Measurements from ENCODE around the gene SPO11. TPM values are rescaled to one million over a fixed set of nuclear protein-coding genes. Genes with fewer than 3 reads are reported as not detected.

SPO11 gene
- total RNA-seq, 1 donor from 2014 or later: not detected

DNA sequence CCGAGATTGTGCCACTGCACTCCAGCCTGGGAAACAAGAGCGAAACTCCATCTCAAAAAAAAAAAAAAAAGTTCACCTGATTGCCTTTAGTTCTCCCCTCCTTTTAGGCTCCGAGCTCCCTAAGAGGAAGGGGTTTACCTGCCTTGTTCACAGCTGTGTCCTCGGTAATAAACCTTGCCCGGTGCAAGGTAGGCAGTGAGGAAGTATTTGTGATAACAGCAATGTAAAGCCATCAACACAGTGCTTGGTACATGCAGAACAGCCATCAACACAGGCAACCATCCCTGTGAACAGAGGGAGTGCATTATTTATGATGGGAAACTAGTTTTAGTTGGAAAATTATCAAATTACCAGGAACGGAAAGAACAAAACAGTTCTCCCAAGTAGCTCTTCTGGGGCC lies 1.8 kb upstream of the SPO11 start:
- no peak for DNase-seq (ENCODE audit: extremely low spot score, unreplicated experiment)
- no peaks in the 10 kb centered on the region for H3K36me3 Mint-ChIP-seq
- H3K4me3 Mint-ChIP-seq: no peak overlapping the region
- peaks cover 36% of the 10 kb centered on the region for H3K4me1 Mint-ChIP-seq (ENCODE audit: unreplicated experiment)
- H3K9me3 Mint-ChIP-seq: no peaks in the 10 kb centered on the region
- no peak for TF ChIP-seq CTCF (conservative IDR thresholded peaks at IDR 0.05)
- no peak overlapping the region for H3K27ac Mint-ChIP-seq
- peaks cover 3% of the 10 kb centered on the region for H3K27me3 Mint-ChIP-seq

GRCh38 chr20:57330998-57331397 lies 1.4 kb downstream of the SPO11 start:
- no peak for TF ChIP-seq CTCF (conservative IDR thresholded peaks at IDR 0.05)
- H3K9me3 Mint-ChIP-seq: no peaks in the 10 kb centered on the region
- H3K36me3 Mint-ChIP-seq: no peaks in the 10 kb centered on the region
- peaks cover 3% of the 10 kb centered on the region for H3K27me3 Mint-ChIP-seq
- DNase-seq (ENCODE audit: extremely low spot score, unreplicated experiment): no peak
- no peak overlapping the region for H3K27ac Mint-ChIP-seq
- H3K4me3 Mint-ChIP-seq: no peak overlapping the region
- H3K4me1 Mint-ChIP-seq (ENCODE audit: unreplicated experiment): peaks cover 21% of the 10 kb centered on the region

- H3K4me1 Mint-ChIP-seq (ENCODE audit: unreplicated experiment): peaks cover 10% of the 10 kb centered on the region
- peaks cover 9% of the 10 kb centered on the region for H3K27me3 Mint-ChIP-seq
- peak; percentile 63 for TF ChIP-seq CTCF (conservative IDR thresholded peaks at IDR 0.05)
- H3K36me3 Mint-ChIP-seq: no peaks in the 10 kb centered on the region
- peak overlapping the region; percentile 56 for H3K27ac Mint-ChIP-seq
- H3K9me3 Mint-ChIP-seq: no peaks in the 10 kb centered on the region
- no peak for DNase-seq (ENCODE audit: extremely low spot score, unreplicated experiment)
- H3K4me3 Mint-ChIP-seq: no peak overlapping the region
These were observed 2.8 kb downstream of the SPO11 start for GRCh38 chr20:57332105-57333089.

- H3K27me3 Mint-ChIP-seq: peaks cover 9% of the 10 kb centered on the region
- H3K36me3 Mint-ChIP-seq: no peaks in the 10 kb centered on the region
- DNase-seq (ENCODE audit: extremely low spot score, unreplicated experiment): no peak
- no peak overlapping the region for H3K4me3 Mint-ChIP-seq
- no peaks in the 10 kb centered on the region for H3K9me3 Mint-ChIP-seq
- TF ChIP-seq CTCF (conservative IDR thresholded peaks at IDR 0.05): peak; percentile 58
- H3K4me1 Mint-ChIP-seq (ENCODE audit: unreplicated experiment): peaks cover 4% of the 10 kb centered on the region
- no peak overlapping the region for H3K27ac Mint-ChIP-seq
These were observed 5.8 kb downstream of the SPO11 start for GRCh38 chr20:57335392-57335791.

DNA sequence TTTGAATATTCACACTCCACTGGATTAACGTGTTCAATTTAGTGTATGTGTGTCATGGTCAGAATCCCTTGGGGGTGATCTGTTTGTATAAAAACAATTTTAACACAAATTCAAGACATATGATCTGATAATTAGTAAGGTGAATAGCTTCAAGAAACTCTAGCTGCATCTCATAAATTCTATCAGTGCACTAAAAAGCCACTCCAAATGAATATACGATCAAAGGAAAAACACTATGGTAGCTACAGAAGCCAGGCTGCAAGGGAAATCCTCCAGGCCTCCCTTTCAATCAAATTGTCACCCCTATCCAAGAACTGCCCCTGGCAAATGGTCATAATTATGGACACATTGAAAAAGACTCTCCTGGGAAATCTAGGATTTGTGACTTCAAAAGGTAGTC lies 12.1 kb downstream of the SPO11 start:
- H3K4me3 Mint-ChIP-seq: no peak overlapping the region
- H3K36me3 Mint-ChIP-seq: no peaks in the 10 kb centered on the region
- no peaks in the 10 kb centered on the region for H3K9me3 Mint-ChIP-seq
- H3K27me3 Mint-ChIP-seq: no peaks in the 10 kb centered on the region
- H3K4me1 Mint-ChIP-seq (ENCODE audit: unreplicated experiment): peaks cover 17% of the 10 kb centered on the region
- DNase-seq (ENCODE audit: extremely low spot score, unreplicated experiment): no peak
- H3K27ac Mint-ChIP-seq: no peak overlapping the region
- TF ChIP-seq CTCF (conservative IDR thresholded peaks at IDR 0.05): no peak

Data from type B pancreatic cell (in vitro differentiated cells).